ENCODE results near the gene ST6GALNAC5. TPM values are rescaled to one million over a fixed set of nuclear protein-coding genes. Genes with fewer than 3 reads are reported as not detected.

The ST6GALNAC5 gene
- total RNA-seq, 1 donor from 2014 or later = 23.1 TPM

DNA sequence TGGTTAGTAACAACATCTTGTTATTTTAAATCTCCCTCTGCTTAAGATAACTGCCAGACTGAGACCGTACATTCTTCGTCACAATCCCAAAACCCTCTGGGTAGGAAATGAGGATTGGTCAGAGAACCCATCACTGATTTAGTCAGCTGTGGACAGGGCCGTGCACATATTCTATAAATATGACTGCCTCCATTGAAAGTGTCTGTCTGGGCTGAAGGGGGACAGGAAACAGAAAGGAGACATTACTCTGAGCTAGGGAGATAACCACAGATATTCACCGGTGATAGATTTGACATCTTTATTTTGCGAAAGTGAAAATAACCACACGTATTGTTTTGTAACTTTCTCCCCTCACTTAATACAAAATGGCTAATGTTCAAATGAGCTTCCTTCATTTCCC is 36.9 kb upstream of the ST6GALNAC5 start:
- Histone ChIP-seq H3K4me1 (no peaks in the 10 kb centered on the region), H3K9me3 (no peaks in the 10 kb centered on the region), H3K4me3 (no peak overlapping the region), H3K36me3 (no peaks in the 10 kb centered on the region), H3K27me3 (no peaks in the 10 kb centered on the region), H3K27ac (no peak overlapping the region)
- TF ChIP-seq, protein P1, sequence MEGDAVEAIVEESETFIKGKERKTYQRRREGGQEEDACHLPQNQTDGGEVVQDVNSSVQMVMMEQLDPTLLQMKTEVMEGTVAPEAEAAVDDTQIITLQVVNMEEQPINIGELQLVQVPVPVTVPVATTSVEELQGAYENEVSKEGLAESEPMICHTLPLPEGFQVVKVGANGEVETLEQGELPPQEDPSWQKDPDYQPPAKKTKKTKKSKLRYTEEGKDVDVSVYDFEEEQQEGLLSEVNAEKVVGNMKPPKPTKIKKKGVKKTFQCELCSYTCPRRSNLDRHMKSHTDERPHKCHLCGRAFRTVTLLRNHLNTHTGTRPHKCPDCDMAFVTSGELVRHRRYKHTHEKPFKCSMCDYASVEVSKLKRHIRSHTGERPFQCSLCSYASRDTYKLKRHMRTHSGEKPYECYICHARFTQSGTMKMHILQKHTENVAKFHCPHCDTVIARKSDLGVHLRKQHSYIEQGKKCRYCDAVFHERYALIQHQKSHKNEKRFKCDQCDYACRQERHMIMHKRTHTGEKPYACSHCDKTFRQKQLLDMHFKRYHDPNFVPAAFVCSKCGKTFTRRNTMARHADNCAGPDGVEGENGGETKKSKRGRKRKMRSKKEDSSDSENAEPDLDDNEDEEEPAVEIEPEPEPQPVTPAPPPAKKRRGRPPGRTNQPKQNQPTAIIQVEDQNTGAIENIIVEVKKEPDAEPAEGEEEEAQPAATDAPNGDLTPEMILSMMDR (IDR thresholded peaks at IDR 0.05) = no peak
- intact Hi-C loops (cut with DNase I) = no loop called here
- ATAC-seq (no peak), DNase-seq (no peak)

DNA sequence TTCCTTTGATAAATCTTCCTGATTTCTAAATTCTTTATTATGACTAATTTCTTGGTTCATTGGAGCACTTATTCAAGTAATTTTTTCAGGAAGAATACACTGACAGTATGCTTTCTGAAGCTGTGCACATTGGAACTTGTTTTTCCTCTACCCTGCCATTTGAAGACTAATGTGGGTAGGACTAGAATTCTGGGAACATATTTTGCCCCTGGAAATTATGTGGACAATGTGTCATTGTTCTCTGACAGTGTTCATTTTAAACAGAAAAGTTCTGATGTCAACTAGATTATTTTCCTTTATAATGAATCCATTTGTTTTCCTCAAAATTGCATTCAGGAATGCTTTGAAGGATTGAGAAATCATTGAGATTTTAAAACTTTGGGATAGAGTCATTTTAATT is 34.8 kb upstream of the ST6GALNAC5 start:
- DNase-seq = no peak
- no peak for ATAC-seq
- Histone ChIP-seq H3K4me1 (no peaks in the 10 kb centered on the region), H3K4me3 (no peak overlapping the region), H3K9me3 (no peaks in the 10 kb centered on the region), H3K27ac (no peak overlapping the region), H3K36me3 (no peaks in the 10 kb centered on the region), H3K27me3 (no peaks in the 10 kb centered on the region)
- intact Hi-C loops (cut with DNase I) = no loop called here
- TF ChIP-seq, protein P1 (IDR thresholded peaks at IDR 0.05) = no peak

DNA sequence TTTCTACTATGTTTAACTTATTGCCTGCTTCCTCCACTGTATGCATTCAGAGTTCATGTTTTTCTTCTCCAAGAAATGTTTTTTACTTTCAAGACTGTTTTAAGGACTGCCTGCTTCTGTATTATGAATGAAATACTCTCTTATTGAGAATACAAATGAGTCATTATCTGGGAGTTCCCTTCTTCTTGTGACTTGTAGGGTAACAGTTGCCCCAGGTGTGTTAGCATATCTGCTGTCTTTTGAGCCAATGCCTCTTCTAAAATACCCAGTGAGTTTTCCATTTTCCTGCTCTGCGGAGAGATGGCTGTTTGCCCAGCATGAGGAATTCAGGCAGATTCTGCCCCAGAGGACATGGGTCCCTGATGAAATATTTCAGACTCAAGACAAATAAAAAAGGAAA is 34.1 kb upstream of the ST6GALNAC5 start:
- Histone ChIP-seq H3K27me3 (no peaks in the 10 kb centered on the region), H3K4me1 (no peaks in the 10 kb centered on the region), H3K36me3 (no peaks in the 10 kb centered on the region), H3K27ac (no peak overlapping the region), H3K4me3 (no peak overlapping the region), H3K9me3 (no peaks in the 10 kb centered on the region)
- DNase-seq (no peak), ATAC-seq (no peak)
- TF ChIP-seq, protein P1 (IDR thresholded peaks at IDR 0.05) = no peak
- intact Hi-C loops (cut with DNase I) = no loop called here

DNA sequence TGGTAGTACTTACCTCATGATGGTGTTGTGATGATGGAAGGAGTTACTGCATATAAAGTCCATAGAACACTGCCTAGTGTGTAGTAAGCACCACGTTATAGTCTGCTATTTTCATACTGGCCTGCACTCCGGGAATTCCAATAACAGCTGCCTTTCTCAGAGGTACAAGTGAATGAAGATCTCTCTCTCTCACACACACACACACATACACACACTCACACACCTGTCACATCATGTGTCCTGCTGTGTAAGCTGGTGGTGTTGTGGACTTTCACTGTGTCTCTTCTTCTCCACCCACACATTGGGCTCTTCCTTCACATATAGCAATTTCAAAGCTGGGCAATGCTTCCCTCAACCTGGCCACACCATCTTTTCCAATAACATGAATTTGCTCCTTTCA is 33.4 kb upstream of the ST6GALNAC5 start:
- no peak for ATAC-seq
- Histone ChIP-seq H3K36me3 (no peaks in the 10 kb centered on the region), H3K4me1 (no peaks in the 10 kb centered on the region), H3K4me3 (no peak overlapping the region), H3K27ac (no peak overlapping the region), H3K27me3 (no peaks in the 10 kb centered on the region), H3K9me3 (no peaks in the 10 kb centered on the region)
- no peak for DNase-seq
- intact Hi-C loops (cut with DNase I) = no loop called here
- TF ChIP-seq, protein P1 (IDR thresholded peaks at IDR 0.05) = no peak

DNA sequence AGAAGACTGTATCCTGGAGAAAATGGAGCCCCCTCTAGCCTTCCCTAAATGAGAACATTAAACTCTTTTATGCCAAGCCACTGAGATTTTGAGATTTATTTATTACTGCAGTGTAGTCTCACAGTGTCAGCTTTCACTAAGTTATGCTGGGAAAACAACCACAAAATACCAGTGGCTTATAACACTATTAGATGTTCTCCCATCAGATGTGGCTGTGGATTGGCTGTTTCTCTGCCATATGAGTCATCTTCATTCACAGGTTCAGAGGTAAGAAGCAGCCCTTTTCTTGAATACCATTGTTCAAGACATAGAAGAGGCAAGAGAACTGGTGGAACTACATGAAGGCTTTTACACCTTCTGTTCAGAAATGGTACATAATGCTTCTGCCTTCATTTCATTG is 32.1 kb upstream of the ST6GALNAC5 start:
- Histone ChIP-seq H3K27me3 (no peaks in the 10 kb centered on the region), H3K4me1 (no peaks in the 10 kb centered on the region), H3K4me3 (no peak overlapping the region), H3K36me3 (no peaks in the 10 kb centered on the region), H3K9me3 (no peaks in the 10 kb centered on the region), H3K27ac (no peak overlapping the region)
- ATAC-seq (no peak), DNase-seq (no peak)
- TF ChIP-seq, protein P1 (IDR thresholded peaks at IDR 0.05) = no peak
- intact Hi-C loops (cut with DNase I) = no loop called here

DNA sequence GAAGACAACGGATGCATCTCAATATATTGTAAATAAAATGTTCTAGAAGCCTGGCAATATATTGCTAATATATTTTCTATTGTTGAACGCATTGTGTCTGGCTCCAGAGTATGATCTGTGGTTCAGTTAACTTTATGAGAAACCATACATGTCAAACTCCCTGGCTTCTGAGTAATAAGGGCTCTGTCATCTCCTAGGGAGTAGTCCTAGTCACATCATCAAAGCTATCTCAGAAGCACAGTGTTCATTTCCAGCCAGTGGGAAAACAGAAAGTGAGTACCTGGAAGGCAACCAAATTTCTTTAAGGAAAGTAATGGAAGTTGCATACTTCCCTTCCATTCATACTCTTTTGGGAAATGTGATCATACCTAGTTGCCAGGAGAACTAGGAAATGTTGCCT is 27.0 kb upstream of the ST6GALNAC5 start:
- no peaks in the 10 kb centered on the region for H3K36me3 ChIP-seq
- no peaks in the 10 kb centered on the region for H3K27me3 ChIP-seq
- TF ChIP-seq, protein P1 (IDR thresholded peaks at IDR 0.05) = no peak
- ATAC-seq = no peak
- DNase-seq = no peak
- H3K27ac ChIP-seq = no peak overlapping the region
- no peak overlapping the region for H3K4me3 ChIP-seq
- intact Hi-C loops (cut with DNase I) = no loop called here
- H3K9me3 ChIP-seq = no peaks in the 10 kb centered on the region
- no peaks in the 10 kb centered on the region for H3K4me1 ChIP-seq
